K562 (cell line): Measurements from ENCODE around the gene MDC1. TPM values are rescaled to one million over a fixed set of nuclear protein-coding genes. Genes with fewer than 3 reads are reported as not detected.
A peak's percentile ranks its signal among the peaks of the same experiment; 100 is the strongest.

Experiments
- CBX5 ChIP-seq: IDR thresholded peaks from 2 replicates; pipeline ENCODE4 v1.6.1; 2014; ENCODE audit warnings: low read depth, borderline replicate concordance
- FOS ChIP-seq: IDR thresholded peaks from 3 replicates; pipeline ENCODE4 v1.6.1; 2011; ENCODE audit not compliant: insufficient read length; ENCODE audit errors: extremely low read depth
- GABPB2 ChIP-seq: fragments of 250-450 bp; sonication (Bioruptor Pico); conservative IDR thresholded peaks from 2 replicates; pipeline ENCODE4 v1.5.1; 2021; ENCODE audit warnings: mild to moderate bottlenecking
- HMGXB4 ChIP-seq: sonication (generic); formaldehyde crosslinking; IDR thresholded peaks from 2 replicates; pipeline ENCODE4 v1.8.1; 2023; ENCODE audit warnings: mild to moderate bottlenecking, missing genetic modification reagents
- KLF1 ChIP-seq: fragments of 450-650 bp; IDR thresholded peaks from 2 replicates; pipeline ENCODE4 v1.6.1; 2016; ENCODE audit warnings: missing genetic modification characterization, missing compliant biosample characterization
- L3MBTL2 ChIP-seq: fragments of 450-650 bp; IDR thresholded peaks from 2 replicates; pipeline ENCODE4 v1.6.1; 2016; ENCODE audit warnings: mild to moderate bottlenecking, moderate library complexity
- LCOR ChIP-seq: sonication (generic); formaldehyde crosslinking; IDR thresholded peaks from 2 replicates; pipeline ENCODE4 v1.8.0; 2022; ENCODE audit warnings: mild to moderate bottlenecking, missing genetic modification reagents
- MCM7 ChIP-seq, 2 experiments: fragments of 450-650 bp; IDR thresholded peaks; 2 replicates each; pipeline ENCODE4 v1.6.1; 2016 to 2018
- MECOM ChIP-seq: fragments of 250-450 bp; sonication (Bioruptor Pico); IDR thresholded peaks from 2 replicates; pipeline ENCODE4 v1.8.0; 2022; ENCODE audit warnings: inconsistent platforms
- POLR2G ChIP-seq: fragments of 200-400 bp; formaldehyde crosslinking; IDR thresholded peaks from 2 replicates; pipeline ENCODE4 v1.6.1; 2017; ENCODE audit warnings: low read depth, mild to moderate bottlenecking, antibody characterized with exemption, low read length, moderate library complexity
- PREB ChIP-seq: sonication (generic); formaldehyde crosslinking; IDR thresholded peaks from 2 replicates; pipeline ENCODE4 v1.8.1; 2023; ENCODE audit warnings: mild to moderate bottlenecking, missing genetic modification reagents
- SETDB1 ChIP-seq: IDR thresholded peaks from one replicate; pipeline ENCODE4 v1.6.1; 2012; ENCODE audit warnings: low read length, control low read depth, inconsistent platforms
- XRCC3 ChIP-seq: fragments of 450-650 bp; IDR thresholded peaks from 2 replicates; pipeline ENCODE4 v1.6.1; 2017; ENCODE audit warnings: mild to moderate bottlenecking, moderate library complexity
- XRCC4 ChIP-seq: IDR thresholded peaks from one replicate; pipeline ENCODE4 v1.6.1; 2011; ENCODE audit not compliant: insufficient read depth, insufficient read length; ENCODE audit errors: extremely low read depth
- YY1 ChIP-seq, 3 experiments: IDR thresholded peaks; 2 replicates each; pipeline ENCODE4 v1.6.1; 2011; ENCODE audit warnings: low read length in 2 of 3, mild to moderate bottlenecking in 2 of 3, moderate library complexity in 2 of 3, borderline replicate concordance in 1 of 3, control low read depth in 1 of 3, low read depth in 1 of 3; ENCODE audit not compliant: insufficient read depth in 3 of 3, insufficient replicate concordance in 2 of 3, control insufficient read depth in 1 of 3, insufficient read length in 1 of 3; ENCODE audit errors: extremely low read depth in 1 of 3
- ZNF143 ChIP-seq: sonication (generic); formaldehyde crosslinking; IDR thresholded peaks from 2 replicates; pipeline ENCODE4 v1.9.0; 2022; ENCODE audit warnings: mild to moderate bottlenecking, missing genetic modification reagents
- ZNF518B ChIP-seq: fragments of 250-450 bp; sonication (Bioruptor Pico); IDR thresholded peaks from 2 replicates; pipeline ENCODE4 v1.5.0; 2021; ENCODE audit warnings: mild to moderate bottlenecking, moderate library complexity
- ZNF583 ChIP-seq: fragments of 250-450 bp; sonication (Bioruptor Pico); IDR thresholded peaks from 2 replicates; pipeline ENCODE4 v1.4.0; 2020
- ZNF586 ChIP-seq: fragments of 450-650 bp; formaldehyde crosslinking; conservative IDR thresholded peaks from 2 replicates; pipeline ENCODE4 v1.4.0; 2020; ENCODE audit warnings: mild to moderate bottlenecking, moderate library complexity
- ZNF639 ChIP-seq, 2 experiments: fragments of 200-800 bp in 1 of 2; sonication (Bioruptor generic) in 1 of 2; sonication (generic) in 1 of 2; formaldehyde crosslinking in 1 of 2; IDR thresholded peaks in 1 of 2; conservative IDR thresholded peaks in 1 of 2; 2 replicates each; pipeline versions ENCODE4 v1.5.0 to v1.6.1; 2016 to 2020; ENCODE audit warnings: missing compliant biosample characterization in 1 of 2, missing genetic modification characterization in 1 of 2, missing genetic modification reagents in 1 of 2
- polyA plus RNA-seq, 8 experiments: library from polyadenylated mRNA; depleted of rRNA in 4 of 8; stranded (reverse) in 5 of 8; unstranded in 3 of 8; fragments of >200 nt; fragmentation: Nextera tagmentation in 2 of 8; fragmentation: Illumina TruSeq in 1 of 8; extraction: Ambion mirVana in 2 of 8; extraction: Trizol in 1 of 8; gene quantifications; 2 replicates each; pipeline versions ENCODE4 v1.2.1 to v1.2.3, GENCODE V29; 2011 to 2014; ENCODE audit warnings: inconsistent platforms in 1 of 8, missing spikeins in 1 of 8
- total RNA-seq, 7 experiments: library from RNA; depleted of rRNA in 6 of 7; stranded (reverse); fragments of >200 nt in 6 of 7; fragmentation: Illumina TruSeq in 2 of 7; extraction: Trizol in 2 of 7; gene quantifications; 2 replicates each; pipeline versions ENCODE4 v1.2.1 to v1.2.3, GENCODE V29; 2011 to 2021; ENCODE audit warnings: low replicate concordance in 1 of 7

The MDC1 gene
- total and polyA plus RNA-seq, 9 of the 15 experiments (the other 6 are each of a cell fraction or from before 2014, with no cell fraction given), result 8.2 to 114 (median 20.0) TPM

GRCh38 chr6:30672445-30673253, 44.4 kb downstream of the MDC1 start, which contains the start of gene DHX16 (continued):
- TF ChIP-seq ZNF639 (CRISPR knock-in tag; conservative IDR thresholded peaks at IDR 0.05 in 1 of 2, IDR thresholded peaks at IDR 0.05 in 1 of 2) (no peak), PREB (0 out of 2 replicates have a peak, but pooled peaks have one; percentile 57), GABPB2 (CRISPR knock-in tag) (no peak), LCOR (CRISPR knock-in tag) (peak; percentile 91), KLF1 (tag) (peak; percentile 65), ZNF583 (CRISPR knock-in tag) (0 out of 2 replicates have a peak, but pooled peaks have one; percentile 21), ZNF143 (CRISPR knock-in tag) (peak; percentile 58; the same call in 1 of the 2 replicates), POLR2G (peak; percentile 80), XRCC3 (no peak), ZNF518B (CRISPR knock-in tag) (no peak), FOS (no peak), MECOM (no peak), SETDB1 (no peak), CBX5 (no peak), L3MBTL2 (peak; percentile 68), XRCC4 (no peak), HMGXB4 (CRISPR knock-in tag) (peak; percentile 57; the same call in 1 of the 2 replicates), ZNF586 (CRISPR knock-in tag) (no peak), MCM7 (IDR thresholded peaks at IDR 0.05) (no peak; a peak in 1 of 4 replicates), YY1 (IDR thresholded peaks at IDR 0.05; ENCODE audit: borderline replicate concordance in 1 of 3, control insufficient read depth in 1 of 3, extremely low read depth in 1 of 3, insufficient read depth in 3 of 3, insufficient read length in 1 of 3, insufficient replicate concordance in 2 of 3, low read depth in 1 of 3, low read length in 2 of 3) (peak in 1 of 3 experiments; percentile 44)
